GM19238 (cell line): Measurements from ENCODE around the gene PSMD11.
A peak's percentile ranks its signal among the peaks of the same experiment; 100 is the strongest.

Experiments
- DNase-seq: peaks from one replicate; pipeline ENCODE4 v3.0.0; 2011; ENCODE audit warnings: low spot score; ENCODE audit not compliant: insufficient read length

The PSMD11 gene

GRCh38 chr17:32489320-32490100, 45.2 kb downstream of the PSMD11 start:
- no peak for DNase-seq

- DNase-seq, result no peak
Observed at GRCh38 chr17:32490101-32490482, 45.8 kb downstream of the PSMD11 start.

DNA sequence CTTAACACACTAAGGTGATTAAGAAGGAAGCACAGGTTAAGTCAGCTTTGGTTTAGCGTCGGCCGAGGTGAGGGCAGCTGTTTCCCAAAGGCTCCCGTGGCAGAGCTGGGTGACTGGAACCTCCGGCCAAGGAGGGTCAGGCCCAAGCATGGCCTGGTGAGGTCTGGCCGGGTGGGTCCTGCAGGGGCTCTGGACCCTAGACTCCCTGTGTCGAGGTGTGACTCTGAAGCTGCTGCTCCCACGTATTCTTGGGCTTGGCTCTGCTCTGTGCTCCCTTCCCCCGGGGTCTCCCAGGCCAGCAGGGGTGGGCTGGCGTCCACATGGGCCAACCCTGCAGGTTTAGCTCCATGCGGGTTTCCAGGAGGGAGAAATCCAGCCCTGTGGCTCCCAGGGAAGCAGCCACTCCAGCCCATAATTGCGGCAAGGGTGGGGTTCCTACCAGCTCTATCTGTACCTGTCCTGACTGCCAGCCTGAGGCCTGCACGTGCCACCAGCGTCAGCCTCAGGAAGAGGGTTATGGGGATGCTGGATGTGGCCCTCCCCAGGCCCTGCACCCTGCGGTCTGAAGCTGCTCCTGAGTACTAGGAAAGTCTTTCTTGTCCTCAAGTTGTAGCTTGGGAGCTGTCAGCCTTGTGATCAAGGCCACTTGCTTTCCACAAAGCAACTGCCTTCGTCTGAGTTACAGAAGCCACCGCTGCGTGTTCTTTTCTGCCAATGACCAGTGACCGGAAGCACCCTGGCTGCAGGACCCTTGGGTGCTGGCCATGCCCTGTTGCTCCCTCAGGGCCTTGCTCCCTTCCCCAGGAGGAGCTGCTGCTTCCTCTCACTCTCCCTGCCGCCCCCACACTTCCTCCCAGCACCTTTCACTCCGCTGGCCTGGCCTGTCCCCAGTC, 47.3 kb downstream of the PSMD11 start:
- DNase-seq, result no peak

DNA sequence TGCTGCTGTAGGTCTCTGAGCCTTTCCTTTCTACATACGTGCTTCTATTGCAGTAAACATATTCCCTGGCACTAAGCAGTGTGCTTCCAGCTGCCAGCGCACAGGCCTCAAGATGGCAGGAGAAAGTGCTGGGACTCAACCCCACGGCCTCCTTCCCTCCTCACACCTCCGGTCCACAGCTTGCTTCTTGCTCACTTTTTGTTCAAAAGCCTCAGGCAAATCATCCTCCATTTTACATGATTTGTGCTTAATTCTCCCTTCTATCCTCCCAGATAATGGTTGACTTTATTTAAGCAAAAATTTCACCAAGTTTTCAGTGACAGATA, 47.9 kb downstream of the PSMD11 start:
- no peak for DNase-seq

DNA sequence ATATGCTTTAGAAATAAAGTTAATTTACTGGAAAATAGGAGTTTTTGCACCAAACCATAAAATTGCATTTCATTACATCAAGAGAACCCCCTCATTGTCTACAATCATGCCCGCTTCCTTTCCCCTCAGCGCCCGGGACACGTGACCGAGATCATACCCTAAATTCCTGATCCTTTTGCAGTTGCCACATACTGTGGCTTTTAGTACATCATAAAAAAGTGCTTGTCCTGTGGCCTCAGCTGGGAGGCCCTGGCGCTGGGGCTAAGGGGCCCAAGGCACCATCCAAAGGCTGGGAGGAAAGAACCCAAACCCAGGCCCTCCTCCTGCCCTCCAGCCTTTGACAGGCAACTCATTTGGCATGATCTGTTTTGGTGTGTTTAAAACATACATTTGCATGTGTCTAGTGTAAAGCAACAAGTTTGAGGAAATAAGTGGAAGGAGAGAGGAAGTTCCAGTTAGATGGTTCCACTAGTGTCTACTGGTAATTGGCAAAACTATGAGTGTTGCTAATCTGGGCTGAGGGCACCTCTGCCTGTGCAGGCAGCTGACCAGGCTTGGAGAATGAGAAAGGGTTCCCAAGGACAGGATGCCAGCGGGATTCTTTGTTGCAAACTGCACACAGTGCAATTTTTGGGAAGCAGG, 48.5 kb downstream of the PSMD11 start:
- DNase-seq, result no peak

- no peak for DNase-seq
Observed at GRCh38 chr17:32493571-32493970, 49.3 kb downstream of the PSMD11 start.

GRCh38 chr17:32493976-32494513, 49.7 kb downstream of the PSMD11 start:
- DNase-seq, result no peak

GRCh38 chr17:32494621-32495358, 50.5 kb downstream of the PSMD11 start:
- no peak for DNase-seq

GRCh38 chr17:32495359-32496231, 51.3 kb downstream of the PSMD11 start:
- DNase-seq, result no peak

GRCh38 chr17:32496395-32497073, 52.2 kb downstream of the PSMD11 start:
- DNase-seq, result no peak

- no peak for DNase-seq
Observed at GRCh38 chr17:32497431-32498205, 53.3 kb downstream of the PSMD11 start.

DNA sequence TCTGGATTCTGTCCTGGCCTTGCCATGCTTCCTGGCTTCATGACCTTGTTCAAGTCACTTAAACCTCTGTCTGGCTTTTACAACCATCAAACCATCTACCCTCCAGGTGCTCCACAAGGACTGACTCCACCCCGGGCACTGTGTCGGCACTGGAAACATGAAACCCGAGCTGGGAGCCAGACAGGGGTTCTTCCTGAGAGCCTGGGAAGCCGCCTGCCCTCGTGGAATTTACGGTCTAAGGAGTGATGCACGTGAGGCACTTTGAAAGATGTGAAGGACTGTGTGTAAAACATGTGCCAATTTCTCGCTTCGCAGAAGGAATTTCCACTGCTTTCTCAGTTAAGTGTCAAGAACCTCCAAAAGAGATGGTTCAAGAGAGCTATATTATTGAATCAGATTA, 54.1 kb downstream of the PSMD11 start:
- DNase-seq, result no peak

DNA sequence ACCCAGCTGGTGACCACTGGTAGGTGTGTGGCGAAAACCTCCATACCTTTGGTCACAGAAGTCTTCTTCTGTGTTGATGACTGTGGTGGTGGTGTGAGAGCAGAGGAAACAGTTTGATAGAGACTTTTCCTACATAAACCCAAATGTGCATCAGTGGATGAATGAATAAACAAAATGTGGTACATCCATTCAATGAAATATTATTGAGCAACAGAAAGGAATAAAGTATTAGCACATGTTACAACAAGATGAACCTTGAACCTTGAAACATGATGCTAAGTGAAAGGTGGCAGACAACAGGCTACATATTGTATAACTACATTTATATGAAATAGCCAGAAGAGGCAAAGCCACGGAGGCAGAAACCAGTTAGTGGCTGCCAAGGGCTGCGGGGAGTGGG, 57.7 kb downstream of the PSMD11 start:
- DNase-seq, result no peak

DNA sequence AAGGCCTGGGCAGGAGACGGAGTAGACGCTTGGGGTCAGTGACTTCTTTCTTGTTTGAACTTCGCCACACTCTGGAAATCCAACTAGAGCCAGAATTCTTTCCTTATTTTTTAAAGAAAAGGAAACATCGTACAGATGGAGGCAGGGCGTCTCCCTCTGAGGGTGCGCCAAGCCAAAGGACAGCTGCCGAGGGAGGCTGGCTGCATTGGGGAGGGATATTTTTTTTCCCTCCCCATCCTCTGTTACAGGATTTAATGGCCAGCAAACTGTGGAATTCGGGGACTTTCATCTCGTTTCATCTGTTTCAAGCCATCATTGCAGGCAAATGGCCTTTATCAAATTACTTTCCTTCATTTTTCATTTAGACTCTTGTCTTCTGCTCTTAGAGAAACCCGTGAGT, 58.4 kb downstream of the PSMD11 start:
- DNase-seq, result no peak

- DNase-seq, result peak; percentile 63
Observed at GRCh38 chr17:32503251-32504165, 59.2 kb downstream of the PSMD11 start.

DNA sequence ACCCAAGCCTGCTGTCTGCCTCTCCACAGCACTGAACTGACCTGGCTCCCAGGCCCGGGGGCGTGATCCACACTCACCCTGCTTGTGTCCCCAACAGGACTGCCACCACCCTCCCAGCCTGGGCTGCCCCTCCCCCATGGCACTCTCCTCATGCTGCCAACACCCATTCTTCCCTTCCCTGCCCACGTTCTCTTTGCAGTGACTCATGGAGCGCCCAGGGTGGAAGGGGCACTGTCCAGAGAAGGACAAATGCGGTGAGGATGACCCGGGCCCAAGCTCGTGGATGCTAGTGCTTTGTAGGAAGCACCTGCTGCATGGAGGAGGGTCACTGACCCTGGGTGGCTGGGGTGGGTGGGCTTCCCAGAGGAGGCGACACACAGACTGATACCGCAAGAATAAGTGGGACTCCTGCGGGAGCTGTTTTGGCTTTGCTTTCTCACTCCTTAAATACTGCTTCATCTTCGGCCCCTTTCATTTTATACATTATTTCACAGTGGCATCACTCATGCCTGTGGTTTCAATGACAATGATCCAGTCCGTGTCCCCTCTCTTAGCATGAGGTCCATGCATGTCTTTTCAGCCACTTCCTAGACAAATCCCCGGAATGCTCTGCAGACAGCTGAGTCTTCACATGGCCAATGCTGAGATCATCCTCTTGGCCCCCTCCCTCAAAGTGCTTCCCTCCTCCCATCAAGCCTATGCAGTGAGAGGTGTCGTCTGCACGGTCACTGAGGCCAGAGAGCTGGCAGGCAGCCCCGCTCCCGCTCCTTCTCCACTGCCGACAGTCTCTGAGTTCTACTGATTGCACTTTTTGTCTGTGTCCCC, 60.1 kb downstream of the PSMD11 start:
- DNase-seq, result no peak

- DNase-seq, result no peak
Observed at GRCh38 chr17:32508926-32509325, 64.6 kb downstream of the PSMD11 start.
